Stimulated activated CD4-positive, alpha-beta T cell treated with anti-CD3 and anti-CD28 coated beads, Interleukin-15, amount 100 ng/mL, for 1 hour (primary cell): ENCODE data around the gene ARID3C.

ENCODE experiments used
- DNase-seq, 2 donors: peaks; one replicate each; pipeline ENCODE4 v3.0.0-alpha.2; 2020; ENCODE audit warnings: low read depth in 1 of 2, low spot score in 1 of 2

Gene ARID3C

GRCh38 chr9:34628656-34629490, at the start of gene ARID3C:
Gene ARID3C (minus strand): TSS chr9:34629066. CDS start chr9:34628014, 1,052 bp downstream.
- DNase-seq, result peak in 1 of 2 donors; percentile 43

- DNase-seq, result no peak
Measured at GRCh38 chr9:34675869-34676268, 47.0 kb upstream of the ARID3C start.

- peak in 1 of 2 donors; percentile 50 for DNase-seq
Measured at GRCh38 chr9:34675048-34675714, 46.3 kb upstream of the ARID3C start.

- no peak for DNase-seq
Measured at GRCh38 chr9:34674440-34674839, 45.6 kb upstream of the ARID3C start.

GRCh38 chr9:34671307-34671706, 42.4 kb upstream of the ARID3C start:
- no peak for DNase-seq

- DNase-seq, result no peak
Measured at GRCh38 chr9:34669809-34670562, 41.1 kb upstream of the ARID3C start.

GRCh38 chr9:34665381-34666250, 36.8 kb upstream of the ARID3C start:
- DNase-seq, result peak; percentile 65 to 80

- no peak for DNase-seq
Measured at GRCh38 chr9:34665067-34665380, 36.2 kb upstream of the ARID3C start.

- peak; percentile 22 to 58 for DNase-seq
Measured at GRCh38 chr9:34664281-34665066, 35.6 kb upstream of the ARID3C start.

- no peak for DNase-seq
Measured at GRCh38 chr9:34663303-34663605, 34.4 kb upstream of the ARID3C start.

GRCh38 chr9:34662526-34663302, 33.8 kb upstream of the ARID3C start, which contains the start of gene CCL27:
Gene CCL27 (minus strand): TSS chr9:34662657. CDS start chr9:34662633, 24 bp downstream.
- DNase-seq, result no peak

- no peak for DNase-seq
Measured at GRCh38 chr9:34659592-34660253, 30.9 kb upstream of the ARID3C start.

- no peak for DNase-seq
Measured at GRCh38 chr9:34658461-34658860, 29.6 kb upstream of the ARID3C start.

GRCh38 chr9:34656992-34657391, 28.1 kb upstream of the ARID3C start:
- DNase-seq, result no peak

GRCh38 chr9:34655394-34655793, 26.5 kb upstream of the ARID3C start:
- no peak for DNase-seq

GRCh38 chr9:34654323-34655051, 25.6 kb upstream of the ARID3C start:
- no peak for DNase-seq

- no peak for DNase-seq
Measured at GRCh38 chr9:34653151-34654072, 24.5 kb upstream of the ARID3C start.
